ENCODE data around the gene TSPAN13. TPM values are rescaled to one million over a fixed set of nuclear protein-coding genes. Genes with fewer than 3 reads are reported as not detected.

Gene TSPAN13
- total and polyA plus RNA-seq, 2 donors, result 10.5 to 51.9 TPM

DNA sequence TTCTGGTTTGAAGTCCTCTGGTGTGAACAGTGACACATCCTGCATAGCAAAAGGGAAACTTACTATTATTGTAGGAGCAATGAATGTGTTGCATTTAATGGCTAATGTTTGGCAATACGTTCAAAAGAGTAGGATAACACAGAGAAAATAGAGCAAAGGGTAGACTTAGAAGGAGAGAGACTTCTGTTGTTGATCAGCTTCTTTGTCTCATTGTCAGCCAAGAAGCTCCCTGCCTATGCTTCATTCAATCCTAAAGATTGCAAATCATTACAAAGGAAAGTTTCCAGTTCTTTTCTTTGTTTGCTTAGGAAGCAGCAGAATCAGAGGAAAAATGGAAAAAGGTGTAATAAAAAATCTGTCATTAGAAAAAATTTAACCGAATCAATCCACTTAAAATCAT is 7.9 kb upstream of the TSPAN13 start:
- H3K4me1 ChIP-seq (ENCODE audit: control insufficient read depth in 2 of 2, insufficient read depth in 2 of 2, low read length in 2 of 2), result no peaks in the 10 kb centered on the region
- DNase-seq (ENCODE audit: low read depth in 6 of 9, low spot score in 9 of 9), result no peak
- WGBS, result 32% methylated on average over 2 of the region's 2 CpGs

DNA sequence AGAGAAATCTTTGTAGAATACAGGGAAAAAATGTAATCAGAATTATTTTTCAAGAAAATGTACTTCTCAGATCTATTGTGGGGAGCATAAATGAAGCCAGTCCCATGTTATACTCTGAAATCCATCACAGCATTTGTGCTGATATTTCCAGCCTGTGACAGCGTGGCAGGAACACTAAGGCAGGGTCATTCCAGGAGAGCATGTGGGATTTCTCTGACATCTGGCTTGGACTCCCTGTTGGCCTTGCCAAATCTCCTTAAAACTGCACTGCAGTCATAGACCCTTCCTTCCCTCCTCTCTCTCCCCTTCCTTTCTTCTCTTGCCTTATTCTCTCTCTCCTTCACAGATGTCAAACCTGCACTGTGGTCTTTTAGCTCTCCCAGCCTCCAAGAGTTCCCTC is 6.5 kb upstream of the TSPAN13 start:
- Histone ChIP-seq H3K36me3 (ENCODE audit: control insufficient read depth in 2 of 2, insufficient read depth in 2 of 2, low read length in 1 of 2) (no peaks in the 10 kb centered on the region), H3K4me1 (ENCODE audit: control insufficient read depth in 2 of 2, insufficient read depth in 2 of 2, low read length in 2 of 2) (no peaks in the 10 kb centered on the region), H3K27me3 (ENCODE audit: control insufficient read depth in 2 of 2, insufficient read depth in 1 of 2, low read length in 1 of 2) (no peaks in the 10 kb centered on the region), H3K9me3 (ENCODE audit: control insufficient read depth in 2 of 2, insufficient read depth in 1 of 2, low read length in 1 of 2) (no peaks in the 10 kb centered on the region), H3K4me3 (ENCODE audit: low read length in 2 of 2) (no peak overlapping the region), H3K27ac (ENCODE audit: low read depth in 1 of 2, low read length in 1 of 2) (no peak overlapping the region)
- no peak for DNase-seq (ENCODE audit: low read depth in 6 of 9, low spot score in 9 of 9)
- WGBS, result 95% methylated on average over 1 of the region's 1 CpG

More for the DNA sequence above, 7.9 kb upstream of the TSPAN13 start:
- H3K27me3 ChIP-seq (ENCODE audit: control insufficient read depth in 2 of 2, insufficient read depth in 1 of 2, low read length in 1 of 2), result no peaks in the 10 kb centered on the region
- no peaks in the 10 kb centered on the region for H3K9me3 ChIP-seq (ENCODE audit: control insufficient read depth in 2 of 2, insufficient read depth in 1 of 2, low read length in 1 of 2)
- H3K36me3 ChIP-seq (ENCODE audit: control insufficient read depth in 2 of 2, insufficient read depth in 2 of 2, low read length in 1 of 2), result no peaks in the 10 kb centered on the region
- no peak overlapping the region for H3K27ac ChIP-seq (ENCODE audit: low read depth in 1 of 2, low read length in 1 of 2)
- H3K4me3 ChIP-seq (ENCODE audit: low read length in 2 of 2), result no peak overlapping the region

DNA sequence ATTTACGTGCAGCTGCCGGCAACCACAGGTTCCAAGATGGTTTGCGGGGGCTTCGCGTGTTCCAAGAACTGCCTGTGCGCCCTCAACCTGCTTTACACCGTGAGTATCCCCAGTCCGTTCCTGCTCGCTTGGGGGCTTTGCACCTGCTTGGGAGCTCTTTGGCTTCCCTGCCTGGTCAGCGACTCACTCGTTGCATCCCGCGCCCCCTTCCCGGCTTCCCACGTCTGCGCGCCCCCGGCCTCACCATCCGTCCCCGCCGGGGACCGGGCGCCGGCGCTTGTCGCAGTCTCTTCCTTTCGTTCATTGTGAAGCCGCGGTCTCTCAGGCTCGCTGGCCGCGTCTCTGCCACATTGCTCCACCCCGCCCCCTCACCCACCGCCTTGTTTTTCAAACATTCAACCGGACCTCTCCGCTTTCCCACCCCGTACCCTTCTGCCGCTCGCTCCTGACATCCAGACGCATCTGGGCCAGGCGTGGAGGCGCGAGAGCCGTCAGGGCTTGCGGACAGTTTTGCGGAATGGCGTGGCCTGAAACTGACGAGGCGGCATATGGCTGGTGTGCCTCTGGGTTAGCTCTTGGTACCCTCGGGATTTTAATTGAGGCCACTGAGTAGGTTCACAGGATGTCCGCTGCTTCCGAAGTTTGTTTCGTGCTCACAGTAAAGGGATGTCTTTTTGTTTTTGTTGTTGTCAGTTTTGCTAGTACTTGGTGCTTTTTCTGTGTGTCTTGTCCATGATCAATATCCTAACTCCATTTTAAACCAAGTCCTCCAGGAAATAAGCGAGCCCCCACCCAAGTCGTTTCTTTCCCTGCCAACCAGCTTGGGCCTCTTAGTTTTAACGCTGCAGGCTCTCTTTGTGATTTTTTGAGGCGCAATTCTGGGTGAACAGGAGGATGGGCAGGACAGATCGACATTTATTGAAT is 639 bp downstream of the TSPAN13 start:
- peak overlapping the region; percentile 8 to 42 for H3K27ac ChIP-seq (ENCODE audit: low read depth in 1 of 2, low read length in 1 of 2)
- H3K4me1 ChIP-seq (ENCODE audit: control insufficient read depth in 2 of 2, insufficient read depth in 2 of 2, low read length in 2 of 2), result peaks cover 8 to 11% of the 10 kb centered on the region in 2 donors
- H3K36me3 ChIP-seq (ENCODE audit: control insufficient read depth in 2 of 2, insufficient read depth in 2 of 2, low read length in 1 of 2), result no peaks in the 10 kb centered on the region
- H3K9me3 ChIP-seq (ENCODE audit: control insufficient read depth in 2 of 2, insufficient read depth in 1 of 2, low read length in 1 of 2), result no peaks in the 10 kb centered on the region
- H3K4me3 ChIP-seq (ENCODE audit: low read length in 2 of 2), result peak overlapping the region; percentile 68 to 76
- WGBS, result 2% methylated on average over 58 of the region's 58 CpGs
- H3K27me3 ChIP-seq (ENCODE audit: control insufficient read depth in 2 of 2, insufficient read depth in 1 of 2, low read length in 1 of 2), result peaks cover 4 to 16% of the 10 kb centered on the region in 2 donors
- peak in 4 of 9 donors; percentile 13 to 43 (median 28) for DNase-seq (ENCODE audit: low read depth in 6 of 9, low spot score in 9 of 9)

DNA sequence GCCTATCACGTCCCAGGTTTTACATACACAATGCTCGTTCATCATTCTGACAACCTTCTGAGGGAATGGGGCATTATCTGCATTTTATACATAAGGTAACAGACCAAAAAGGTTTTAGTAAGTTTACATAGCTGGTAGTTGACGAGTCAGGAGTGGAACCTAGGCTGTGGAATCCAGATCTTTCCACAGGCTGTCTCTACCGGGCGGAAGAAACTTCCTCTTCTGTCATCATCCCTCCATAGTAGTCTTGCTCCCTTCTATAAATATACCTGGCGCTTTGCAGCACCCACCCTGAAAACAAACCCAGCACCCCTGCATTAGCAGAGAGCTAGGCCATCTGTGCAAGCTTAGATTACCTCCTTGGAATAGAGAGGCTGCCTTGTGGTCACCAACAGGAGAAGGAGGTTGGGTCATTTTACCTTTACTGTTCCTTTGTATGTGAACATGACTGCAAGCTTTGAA is 1.3 kb downstream of the TSPAN13 start:
- Histone ChIP-seq H3K36me3 (ENCODE audit: control insufficient read depth in 2 of 2, insufficient read depth in 2 of 2, low read length in 1 of 2) (no peaks in the 10 kb centered on the region), H3K27me3 (ENCODE audit: control insufficient read depth in 2 of 2, insufficient read depth in 1 of 2, low read length in 1 of 2) (peaks cover 4 to 16% of the 10 kb centered on the region in 2 donors), H3K27ac (ENCODE audit: low read depth in 1 of 2, low read length in 1 of 2) (no peak overlapping the region), H3K4me3 (ENCODE audit: low read length in 2 of 2) (peak overlapping the region; percentile 68 to 76), H3K9me3 (ENCODE audit: control insufficient read depth in 2 of 2, insufficient read depth in 1 of 2, low read length in 1 of 2) (no peaks in the 10 kb centered on the region), H3K4me1 (ENCODE audit: control insufficient read depth in 2 of 2, insufficient read depth in 2 of 2, low read length in 2 of 2) (peaks cover 8 to 11% of the 10 kb centered on the region in 2 donors)
- 40% methylated on average over 6 of the region's 6 CpGs for WGBS
- no peak for DNase-seq (ENCODE audit: low read depth in 6 of 9, low spot score in 9 of 9)

- DNase-seq (ENCODE audit: low read depth in 6 of 9, low spot score in 9 of 9), result no peak
- H3K4me1 ChIP-seq (ENCODE audit: control insufficient read depth in 2 of 2, insufficient read depth in 2 of 2, low read length in 2 of 2), result peaks cover 8 to 11% of the 10 kb centered on the region in 2 donors
- H3K27me3 ChIP-seq (ENCODE audit: control insufficient read depth in 2 of 2, insufficient read depth in 1 of 2, low read length in 1 of 2), result peaks cover 4 to 16% of the 10 kb centered on the region in 2 donors
- H3K36me3 ChIP-seq (ENCODE audit: control insufficient read depth in 2 of 2, insufficient read depth in 2 of 2, low read length in 1 of 2), result no peaks in the 10 kb centered on the region
- no peak overlapping the region for H3K4me3 ChIP-seq (ENCODE audit: low read length in 2 of 2)
- no peaks in the 10 kb centered on the region for H3K9me3 ChIP-seq (ENCODE audit: control insufficient read depth in 2 of 2, insufficient read depth in 1 of 2, low read length in 1 of 2)
- H3K27ac ChIP-seq (ENCODE audit: low read depth in 1 of 2, low read length in 1 of 2), result no peak overlapping the region
Measured at GRCh38 chr7:16755397-16755796, 1.8 kb downstream of the TSPAN13 start.

DNA sequence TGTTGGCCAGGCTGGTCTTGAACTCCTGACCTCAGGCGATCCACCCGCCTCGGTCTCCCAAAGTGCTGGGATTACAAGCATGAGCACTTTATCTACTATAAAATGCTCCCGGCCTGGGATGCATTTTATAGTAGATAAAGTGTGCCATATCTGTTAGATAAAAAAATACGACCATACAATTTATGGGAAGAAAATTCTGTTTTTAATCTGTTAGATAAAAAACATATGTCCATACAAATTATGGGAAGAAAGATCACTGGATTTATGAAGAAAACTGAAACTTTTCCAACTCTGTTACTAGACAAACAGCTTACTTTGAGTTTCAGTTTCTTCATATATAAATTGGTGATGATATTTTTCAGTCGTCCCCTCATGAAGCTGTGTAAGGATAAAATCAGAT is 4.5 kb downstream of the TSPAN13 start:
- H3K27ac ChIP-seq (ENCODE audit: low read depth in 1 of 2, low read length in 1 of 2), result no peak overlapping the region
- H3K4me1 ChIP-seq (ENCODE audit: control insufficient read depth in 2 of 2, insufficient read depth in 2 of 2, low read length in 2 of 2), result peaks cover 8 to 11% of the 10 kb centered on the region in 2 donors
- DNase-seq (ENCODE audit: low read depth in 6 of 9, low spot score in 9 of 9), result no peak
- WGBS, result 97% methylated on average over 6 of the region's 6 CpGs
- H3K27me3 ChIP-seq (ENCODE audit: control insufficient read depth in 2 of 2, insufficient read depth in 1 of 2, low read length in 1 of 2), result peaks cover 4 to 16% of the 10 kb centered on the region in 2 donors
- no peaks in the 10 kb centered on the region for H3K36me3 ChIP-seq (ENCODE audit: control insufficient read depth in 2 of 2, insufficient read depth in 2 of 2, low read length in 1 of 2)
- no peaks in the 10 kb centered on the region for H3K9me3 ChIP-seq (ENCODE audit: control insufficient read depth in 2 of 2, insufficient read depth in 1 of 2, low read length in 1 of 2)
- H3K4me3 ChIP-seq (ENCODE audit: low read length in 2 of 2), result no peak overlapping the region

- H3K36me3 ChIP-seq (ENCODE audit: control insufficient read depth in 2 of 2, insufficient read depth in 2 of 2, low read length in 1 of 2), result no peaks in the 10 kb centered on the region
- peaks cover 6 to 10% of the 10 kb centered on the region in 2 donors for H3K4me1 ChIP-seq (ENCODE audit: control insufficient read depth in 2 of 2, insufficient read depth in 2 of 2, low read length in 2 of 2)
- peaks cover 0 to 4% of the 10 kb centered on the region in 2 donors for H3K9me3 ChIP-seq (ENCODE audit: control insufficient read depth in 2 of 2, insufficient read depth in 1 of 2, low read length in 1 of 2)
- no peak for DNase-seq (ENCODE audit: low read depth in 6 of 9, low spot score in 9 of 9)
- no peak overlapping the region for H3K4me3 ChIP-seq (ENCODE audit: low read length in 2 of 2)
- H3K27me3 ChIP-seq (ENCODE audit: control insufficient read depth in 2 of 2, insufficient read depth in 1 of 2, low read length in 1 of 2), result peaks cover 4 to 13% of the 10 kb centered on the region in 2 donors
- no peak overlapping the region for H3K27ac ChIP-seq (ENCODE audit: low read depth in 1 of 2, low read length in 1 of 2)
- 72% methylated on average over 10 of the region's 10 CpGs for WGBS
Measured at GRCh38 chr7:16758631-16759611, 5.4 kb downstream of the TSPAN13 start.

GRCh38 chr7:16759840-16760239 is 6.3 kb downstream of the TSPAN13 start:
- no peak overlapping the region for H3K4me3 ChIP-seq (ENCODE audit: low read length in 2 of 2)
- 96% methylated on average over 1 of the region's 1 CpG for WGBS

More at GRCh38 chr7:16759840-16760239, 6.3 kb downstream of the TSPAN13 start:
- no peaks in the 10 kb centered on the region for H3K36me3 ChIP-seq (ENCODE audit: control insufficient read depth in 2 of 2, insufficient read depth in 2 of 2, low read length in 1 of 2)
- peaks cover 0 to 2% of the 10 kb centered on the region in 2 donors for H3K4me1 ChIP-seq (ENCODE audit: control insufficient read depth in 2 of 2, insufficient read depth in 2 of 2, low read length in 2 of 2)
- DNase-seq (ENCODE audit: low read depth in 6 of 9, low spot score in 9 of 9), result no peak
- peaks cover 0 to 4% of the 10 kb centered on the region in 2 donors for H3K9me3 ChIP-seq (ENCODE audit: control insufficient read depth in 2 of 2, insufficient read depth in 1 of 2, low read length in 1 of 2)
- no peak overlapping the region for H3K27ac ChIP-seq (ENCODE audit: low read depth in 1 of 2, low read length in 1 of 2)
- peaks cover 0 to 4% of the 10 kb centered on the region in 2 donors for H3K27me3 ChIP-seq (ENCODE audit: control insufficient read depth in 2 of 2, insufficient read depth in 1 of 2, low read length in 1 of 2)

Measured in thymus (tissue), 11 donors.